HCT116 (cell line): Measurements from ENCODE around the gene GHR.

Source experiments
- CBX3 ChIP-seq: IDR thresholded peaks from 2 replicates; pipeline ENCODE4 v1.6.1; 2012; ENCODE audit warnings: low read depth
- CTCF ChIP-seq, 3 experiments: fragments of 200-600 bp in 1 of 3; sonication (generic) in 1 of 3; IDR thresholded peaks in 2 of 3; conservative IDR thresholded peaks in 1 of 3; 2 replicates each; pipeline ENCODE4 v1.5.1; 2012 to 2017; ENCODE audit warnings: low read depth in 2 of 3, low read length in 2 of 3, antibody characterized with exemption in 1 of 3, borderline replicate concordance in 1 of 3, control low read depth in 1 of 3, mild to moderate bottlenecking in 1 of 3, mixed read lengths in 1 of 3, mixed run types in 1 of 3, moderate library complexity in 1 of 3; ENCODE audit not compliant: insufficient read depth in 1 of 3
- ELF1 ChIP-seq: IDR thresholded peaks from 2 replicates; pipeline ENCODE4 v1.6.1; 2012; ENCODE audit warnings: low read depth, borderline replicate concordance
- EZH2phosphoT487 ChIP-seq: fragments of 200-600 bp; IDR thresholded peaks from 2 replicates; pipeline ENCODE4 v1.6.1; 2018; ENCODE audit warnings: antibody characterized with exemption, borderline replicate concordance
- FOSL1 ChIP-seq: IDR thresholded peaks from 2 replicates; pipeline ENCODE4 v1.6.1; 2012; ENCODE audit warnings: low read depth
- JUND ChIP-seq: IDR thresholded peaks from 2 replicates; pipeline ENCODE4 v1.6.1; 2012
- POLR2A ChIP-seq: IDR thresholded peaks from 2 replicates; pipeline ENCODE4 v1.7.0; 2011; ENCODE audit warnings: borderline replicate concordance; ENCODE audit not compliant: insufficient read depth, insufficient read length; ENCODE audit errors: extremely low read depth
- REST ChIP-seq: IDR thresholded peaks from 2 replicates; pipeline ENCODE4 v1.6.1; 2012; ENCODE audit warnings: low read depth
- SIN3A ChIP-seq: IDR thresholded peaks from 2 replicates; pipeline ENCODE4 v1.6.1; 2012; ENCODE audit warnings: low read depth
- SP1 ChIP-seq: IDR thresholded peaks from 2 replicates; pipeline ENCODE4 v1.6.1; 2012; ENCODE audit warnings: low read depth
- YY1 ChIP-seq: IDR thresholded peaks from 2 replicates; pipeline ENCODE4 v1.6.1; 2011; ENCODE audit warnings: low read length, low read depth, moderate library complexity, mild to moderate bottlenecking; ENCODE audit not compliant: insufficient replicate concordance; ENCODE audit errors: extremely low read depth
- ZBTB33 ChIP-seq: IDR thresholded peaks from 2 replicates; pipeline ENCODE4 v1.6.1; 2011; ENCODE audit warnings: mild to moderate bottlenecking, low read length, moderate library complexity; ENCODE audit not compliant: insufficient replicate concordance; ENCODE audit errors: extremely low read depth
- TF ChIP-seq, protein P1 (sequence below): IDR thresholded peaks from 2 replicates; pipeline ENCODE4 v1.6.1; 2012
- TF ChIP-seq, protein P2 (sequence below): IDR thresholded peaks from 2 replicates; pipeline ENCODE4 v1.6.1; 2012

GRCh38 chr5:42573386-42573785 is 150.1 kb downstream of the GHR start:
- TF ChIP-seq CTCF (IDR thresholded peaks at IDR 0.05 in 2 of 3, conservative IDR thresholded peaks at IDR 0.05 in 1 of 3; ENCODE audit: borderline replicate concordance in 1 of 3, insufficient read depth in 1 of 3, low read depth in 2 of 3, low read length in 2 of 3), result no peak
- TF ChIP-seq SIN3A, result no peak
- no peak for TF ChIP-seq POLR2A
- TF ChIP-seq, protein P1, sequence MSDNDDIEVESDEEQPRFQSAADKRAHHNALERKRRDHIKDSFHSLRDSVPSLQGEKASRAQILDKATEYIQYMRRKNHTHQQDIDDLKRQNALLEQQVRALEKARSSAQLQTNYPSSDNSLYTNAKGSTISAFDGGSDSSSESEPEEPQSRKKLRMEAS, result no peak
- no peak for TF ChIP-seq EZH2phosphoT487
- no peak for TF ChIP-seq ZBTB33
- no peak for TF ChIP-seq JUND
- no peak for TF ChIP-seq REST
- TF ChIP-seq FOSL1, result no peak
- TF ChIP-seq, protein P2, sequence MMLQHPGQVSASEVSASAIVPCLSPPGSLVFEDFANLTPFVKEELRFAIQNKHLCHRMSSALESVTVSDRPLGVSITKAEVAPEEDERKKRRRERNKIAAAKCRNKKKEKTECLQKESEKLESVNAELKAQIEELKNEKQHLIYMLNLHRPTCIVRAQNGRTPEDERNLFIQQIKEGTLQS, result no peak
- TF ChIP-seq SP1, result no peak
- no peak for TF ChIP-seq YY1
- TF ChIP-seq ELF1, result no peak
- TF ChIP-seq CBX3, result no peak
